ENCODE measurements around the gene SATB2.

GRCh38 chr2:199480966-199481365, 23.2 kb upstream of the SATB2 start:
- TF ChIP-seq POLR2A (IDR thresholded peaks at IDR 0.05): no peak
- TF ChIP-seq CTCF (IDR thresholded peaks at IDR 0.05): no peak
